ENCODE data around the gene GATB. TPM values are rescaled to one million over a fixed set of nuclear protein-coding genes. Genes with fewer than 3 reads are reported as not detected.

The GATB gene
- total and polyA plus RNA-seq, 2 donors (not counting 1 experiment from before 2014, with no cell fraction given) = 18.7 to 20.8 TPM

DNA sequence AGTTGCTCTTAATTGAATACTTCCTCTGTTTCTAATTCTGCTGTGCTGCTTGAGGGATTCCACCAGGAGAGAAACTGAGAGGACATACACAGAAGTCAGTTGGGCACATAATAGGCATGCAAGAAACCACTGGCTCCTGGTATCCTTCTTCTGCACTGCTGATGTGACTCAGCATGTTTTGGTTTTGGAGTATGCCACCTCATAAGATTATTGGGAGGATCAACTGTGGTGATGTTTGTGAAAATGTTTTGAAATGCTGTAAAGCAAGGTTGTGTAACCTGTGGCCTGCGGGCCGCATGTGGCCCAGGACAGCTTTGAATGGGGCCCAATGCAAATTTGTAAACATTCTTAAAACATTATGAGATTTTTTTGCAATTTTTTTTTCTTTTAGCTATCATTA, 119.6 kb downstream of the GATB start:
- H3K4me2 ChIP-seq (ENCODE audit: extremely low read depth, insufficient read depth, low read length) = no peak overlapping the region
- no peaks in the 10 kb centered on the region for H3K79me2 ChIP-seq (ENCODE audit: control insufficient read depth, insufficient read depth, low read length)
- H3K9me3 ChIP-seq (ENCODE audit: control insufficient read depth, insufficient read depth, low read depth, low read length) = no peaks in the 10 kb centered on the region
- no peak overlapping the region for H3K4me3 ChIP-seq (replicated peaks in 1 of 4; ENCODE audit: control extremely low read depth in 1 of 4, insufficient read depth in 1 of 4, low read depth in 3 of 4, low read length in 4 of 4)
- H3K36me3 ChIP-seq (ENCODE audit: control insufficient read depth, insufficient read depth, low read length) = no peaks in the 10 kb centered on the region
- DNase-seq (ENCODE audit: low read depth in 2 of 2) = peak; percentile 18 to 52
- TF ChIP-seq CTCF (conservative IDR thresholded peaks at IDR 0.05 in 1 of 2, IDR thresholded peaks at IDR 0.05 in 1 of 2; ENCODE audit: low read depth in 1 of 2, low read length in 2 of 2) = no peak
- TF ChIP-seq EZH2 (IDR thresholded peaks at IDR 0.05; ENCODE audit: low read length, missing control alignments) = no peak
- no peaks in the 10 kb centered on the region for H4K20me1 ChIP-seq (ENCODE audit: control insufficient read depth, extremely low read depth, insufficient read depth, low read length)
- no peak overlapping the region for H3K27ac ChIP-seq (ENCODE audit: insufficient read depth, low read length)
- H2AFZ ChIP-seq (ENCODE audit: low read length) = no peak overlapping the region
- H3K27me3 ChIP-seq (ENCODE audit: control insufficient read depth, insufficient read depth, low read length) = no peaks in the 10 kb centered on the region
- no peak overlapping the region for H3K9ac ChIP-seq (ENCODE audit: insufficient read depth, low read length)
- H3K4me1 ChIP-seq (ENCODE audit: control insufficient read depth, extremely low read depth, insufficient read depth, low read length) = no peaks in the 10 kb centered on the region

- no peak overlapping the region for H3K4me3 ChIP-seq (replicated peaks in 1 of 4; ENCODE audit: control extremely low read depth in 1 of 4, insufficient read depth in 1 of 4, low read depth in 3 of 4, low read length in 4 of 4)
- no peak overlapping the region for H3K4me2 ChIP-seq (ENCODE audit: extremely low read depth, insufficient read depth, low read length)
- no peak overlapping the region for H2AFZ ChIP-seq (ENCODE audit: low read length)
- no peaks in the 10 kb centered on the region for H3K79me2 ChIP-seq (ENCODE audit: control insufficient read depth, insufficient read depth, low read length)
- H3K9me3 ChIP-seq (ENCODE audit: control insufficient read depth, insufficient read depth, low read depth, low read length) = no peaks in the 10 kb centered on the region
- no peak overlapping the region for H3K27ac ChIP-seq (ENCODE audit: insufficient read depth, low read length)
- no peak for TF ChIP-seq EZH2 (IDR thresholded peaks at IDR 0.05; ENCODE audit: low read length, missing control alignments)
- TF ChIP-seq CTCF (conservative IDR thresholded peaks at IDR 0.05 in 1 of 2, IDR thresholded peaks at IDR 0.05 in 1 of 2; ENCODE audit: low read depth in 1 of 2, low read length in 2 of 2) = no peak
- no peaks in the 10 kb centered on the region for H3K4me1 ChIP-seq (ENCODE audit: control insufficient read depth, extremely low read depth, insufficient read depth, low read length)
- H3K9ac ChIP-seq (ENCODE audit: insufficient read depth, low read length) = no peak overlapping the region
- DNase-seq (ENCODE audit: low read depth in 2 of 2) = no peak
- H4K20me1 ChIP-seq (ENCODE audit: control insufficient read depth, extremely low read depth, insufficient read depth, low read length) = no peaks in the 10 kb centered on the region
- H3K36me3 ChIP-seq (ENCODE audit: control insufficient read depth, insufficient read depth, low read length) = no peaks in the 10 kb centered on the region
- H3K27me3 ChIP-seq (ENCODE audit: control insufficient read depth, insufficient read depth, low read length) = no peaks in the 10 kb centered on the region
These were observed 120.4 kb downstream of the GATB start for GRCh38 chr4:151640381-151640780.

DNA sequence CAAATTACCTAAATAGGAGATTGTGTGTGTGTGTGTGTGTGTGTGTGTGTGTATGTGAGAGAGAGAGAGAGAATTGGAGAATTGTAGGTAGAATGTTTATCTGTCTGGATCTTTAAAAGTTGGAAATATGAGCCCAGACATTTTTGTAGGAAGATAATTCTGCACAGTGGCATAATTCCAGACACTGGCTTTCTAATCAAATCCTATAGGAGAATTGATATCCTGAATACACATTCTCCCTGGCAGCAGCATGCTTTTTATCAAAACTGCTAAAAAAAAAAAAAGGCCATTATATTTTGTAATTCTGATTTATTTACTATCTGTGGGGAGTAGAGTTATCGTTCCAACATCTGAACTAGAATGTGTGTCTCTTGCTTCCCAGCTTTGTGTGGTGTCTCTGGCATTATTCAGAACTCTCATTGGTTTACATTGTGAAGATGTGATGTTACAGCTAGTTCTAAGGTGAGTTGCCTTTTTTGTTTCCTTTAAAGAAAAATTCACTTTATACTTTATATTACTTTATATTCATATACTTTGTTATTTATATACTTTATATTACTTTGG, 122.4 kb downstream of the GATB start:
- no peak for TF ChIP-seq EZH2 (IDR thresholded peaks at IDR 0.05; ENCODE audit: low read length, missing control alignments)
- TF ChIP-seq CTCF (conservative IDR thresholded peaks at IDR 0.05 in 1 of 2, IDR thresholded peaks at IDR 0.05 in 1 of 2; ENCODE audit: low read depth in 1 of 2, low read length in 2 of 2) = no peak
- H3K27ac ChIP-seq (ENCODE audit: insufficient read depth, low read length) = no peak overlapping the region

More for the DNA sequence above, 122.4 kb downstream of the GATB start:
- Histone ChIP-seq H2AFZ (ENCODE audit: low read length) (no peak overlapping the region), H3K4me2 (ENCODE audit: extremely low read depth, insufficient read depth, low read length) (no peak overlapping the region), H3K79me2 (ENCODE audit: control insufficient read depth, insufficient read depth, low read length) (no peaks in the 10 kb centered on the region), H3K4me3 (replicated peaks in 1 of 4; ENCODE audit: control extremely low read depth in 1 of 4, insufficient read depth in 1 of 4, low read depth in 3 of 4, low read length in 4 of 4) (no peak overlapping the region), H3K4me1 (ENCODE audit: control insufficient read depth, extremely low read depth, insufficient read depth, low read length) (no peaks in the 10 kb centered on the region), H4K20me1 (ENCODE audit: control insufficient read depth, extremely low read depth, insufficient read depth, low read length) (no peaks in the 10 kb centered on the region), H3K9me3 (ENCODE audit: control insufficient read depth, insufficient read depth, low read depth, low read length) (no peaks in the 10 kb centered on the region), H3K36me3 (ENCODE audit: control insufficient read depth, insufficient read depth, low read length) (no peaks in the 10 kb centered on the region), H3K9ac (ENCODE audit: insufficient read depth, low read length) (no peak overlapping the region), H3K27me3 (ENCODE audit: control insufficient read depth, insufficient read depth, low read length) (no peaks in the 10 kb centered on the region)
- DNase-seq (ENCODE audit: low read depth in 2 of 2) = no peak

All from fibroblast of lung (primary cell).